ENCODE measurements around the gene C12orf76. TPM values are rescaled to one million over a fixed set of nuclear protein-coding genes. Genes with fewer than 3 reads are reported as not detected.

The C12orf76 gene
- total and polyA plus RNA-seq, 2 of the 4 experiments (the other 2 are of a cell fraction), result 5.0 to 7.1 TPM

DNA sequence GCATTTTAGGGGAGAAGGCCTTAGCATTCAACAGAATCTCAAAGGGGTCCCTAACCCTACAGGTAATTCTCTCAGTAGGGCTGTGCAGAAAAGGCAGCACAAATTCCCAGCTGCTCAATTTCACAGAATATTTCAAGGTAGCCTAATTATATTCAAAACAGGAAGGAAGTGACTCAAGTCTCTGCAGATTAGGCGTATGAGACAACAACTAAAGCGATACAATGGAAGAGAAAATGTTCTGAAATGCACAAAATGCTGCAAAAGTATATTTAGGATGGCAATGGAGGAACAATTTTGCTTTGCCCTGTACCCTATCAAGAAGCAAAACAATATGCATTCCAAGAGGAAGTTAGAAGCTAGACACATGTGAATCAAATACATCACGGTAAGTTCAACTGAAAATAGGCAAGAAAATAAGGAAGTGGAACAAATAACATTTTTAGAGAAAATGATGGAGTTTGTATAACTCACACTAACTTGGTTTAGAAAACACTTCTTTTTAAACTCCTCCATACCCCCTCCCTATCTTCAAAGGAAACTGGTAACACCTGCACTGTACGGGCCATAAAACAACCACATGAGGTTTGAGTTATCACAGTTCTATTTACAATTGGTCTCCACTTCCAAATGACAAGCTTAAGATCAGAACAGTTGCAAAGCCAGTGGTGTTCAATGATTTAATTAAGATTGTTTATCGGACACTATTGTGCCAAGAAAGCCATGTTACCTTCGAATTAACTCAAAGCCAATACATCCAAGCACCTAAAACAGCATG, 53.7 kb downstream of the C12orf76 start:
- intact Hi-C loops (cut with micrococcal nuclease), result loop anchor here (5.0 kb wide), 2 partner anchors 47 to 62 kb away; no protein-coding TSS in a partner anchor
- no peak overlapping the region; the same call in 1 of the 2 replicates for H3K9ac ChIP-seq (ENCODE audit: low read depth, low read length)
- WGBS, 2 experiments (ENCODE audit: extremely low coverage in 2 of 2, insufficient read length in 1 of 2), result no CpG with 5 or more reads among the region's 6 CpGs
- TF ChIP-seq SMC3 (IDR thresholded peaks at IDR 0.05; ENCODE audit: low read depth, low read length) (no peak), CHD1 (IDR thresholded peaks at IDR 0.05; ENCODE audit: low read depth, low read length) (no peak), MXI1 (IDR thresholded peaks at IDR 0.05; ENCODE audit: borderline replicate concordance, low read depth, low read length) (no peak), CEBPB (IDR thresholded peaks at IDR 0.05; ENCODE audit: low read depth, low read length) (no peak), RCOR1 (IDR thresholded peaks at IDR 0.05; ENCODE audit: insufficient replicate concordance, low read length) (no peak), FOS (IDR thresholded peaks at IDR 0.05; ENCODE audit: low read depth, low read length) (no peak), NFE2L2 (IDR thresholded peaks at IDR 0.05; ENCODE audit: low read depth, low read length) (no peak), MAZ (IDR thresholded peaks at IDR 0.05; ENCODE audit: borderline replicate concordance, low read depth, low read length) (no peak), MAFK (IDR thresholded peaks at IDR 0.05; ENCODE audit: low read depth, low read length) (no peak), BHLHE40 (IDR thresholded peaks at IDR 0.05; ENCODE audit: low read depth, low read length) (no peak), RFX5 (IDR thresholded peaks at IDR 0.05; ENCODE audit: low read depth, low read length) (no peak)
- TF ChIP-seq, protein P1, sequence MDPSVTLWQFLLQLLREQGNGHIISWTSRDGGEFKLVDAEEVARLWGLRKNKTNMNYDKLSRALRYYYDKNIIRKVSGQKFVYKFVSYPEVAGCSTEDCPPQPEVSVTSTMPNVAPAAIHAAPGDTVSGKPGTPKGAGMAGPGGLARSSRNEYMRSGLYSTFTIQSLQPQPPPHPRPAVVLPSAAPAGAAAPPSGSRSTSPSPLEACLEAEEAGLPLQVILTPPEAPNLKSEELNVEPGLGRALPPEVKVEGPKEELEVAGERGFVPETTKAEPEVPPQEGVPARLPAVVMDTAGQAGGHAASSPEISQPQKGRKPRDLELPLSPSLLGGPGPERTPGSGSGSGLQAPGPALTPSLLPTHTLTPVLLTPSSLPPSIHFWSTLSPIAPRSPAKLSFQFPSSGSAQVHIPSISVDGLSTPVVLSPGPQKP (IDR thresholded peaks at IDR 0.05; ENCODE audit: borderline replicate concordance, low read depth, low read length), result no peak
- TF ChIP-seq, protein P2, sequence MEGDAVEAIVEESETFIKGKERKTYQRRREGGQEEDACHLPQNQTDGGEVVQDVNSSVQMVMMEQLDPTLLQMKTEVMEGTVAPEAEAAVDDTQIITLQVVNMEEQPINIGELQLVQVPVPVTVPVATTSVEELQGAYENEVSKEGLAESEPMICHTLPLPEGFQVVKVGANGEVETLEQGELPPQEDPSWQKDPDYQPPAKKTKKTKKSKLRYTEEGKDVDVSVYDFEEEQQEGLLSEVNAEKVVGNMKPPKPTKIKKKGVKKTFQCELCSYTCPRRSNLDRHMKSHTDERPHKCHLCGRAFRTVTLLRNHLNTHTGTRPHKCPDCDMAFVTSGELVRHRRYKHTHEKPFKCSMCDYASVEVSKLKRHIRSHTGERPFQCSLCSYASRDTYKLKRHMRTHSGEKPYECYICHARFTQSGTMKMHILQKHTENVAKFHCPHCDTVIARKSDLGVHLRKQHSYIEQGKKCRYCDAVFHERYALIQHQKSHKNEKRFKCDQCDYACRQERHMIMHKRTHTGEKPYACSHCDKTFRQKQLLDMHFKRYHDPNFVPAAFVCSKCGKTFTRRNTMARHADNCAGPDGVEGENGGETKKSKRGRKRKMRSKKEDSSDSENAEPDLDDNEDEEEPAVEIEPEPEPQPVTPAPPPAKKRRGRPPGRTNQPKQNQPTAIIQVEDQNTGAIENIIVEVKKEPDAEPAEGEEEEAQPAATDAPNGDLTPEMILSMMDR (conservative IDR thresholded peaks at IDR 0.05; ENCODE audit: low read depth, low read length), result no peak
- TF ChIP-seq, protein P3, sequence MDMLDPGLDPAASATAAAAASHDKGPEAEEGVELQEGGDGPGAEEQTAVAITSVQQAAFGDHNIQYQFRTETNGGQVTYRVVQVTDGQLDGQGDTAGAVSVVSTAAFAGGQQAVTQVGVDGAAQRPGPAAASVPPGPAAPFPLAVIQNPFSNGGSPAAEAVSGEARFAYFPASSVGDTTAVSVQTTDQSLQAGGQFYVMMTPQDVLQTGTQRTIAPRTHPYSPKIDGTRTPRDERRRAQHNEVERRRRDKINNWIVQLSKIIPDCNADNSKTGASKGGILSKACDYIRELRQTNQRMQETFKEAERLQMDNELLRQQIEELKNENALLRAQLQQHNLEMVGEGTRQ (IDR thresholded peaks at IDR 0.05; ENCODE audit: low read depth, low read length), result no peak

More for the DNA sequence above, 53.7 kb downstream of the C12orf76 start:
- no peaks in the 10 kb centered on the region for H3K9me3 ChIP-seq (ENCODE audit: control insufficient read depth, insufficient read depth, low read length)
- peak overlapping the region in 1 of 2 experiments; percentile 6; a peak in 2 of 4 replicates for H4K8ac ChIP-seq (ENCODE audit: low read depth in 2 of 2, low read length in 2 of 2)
- H4K91ac ChIP-seq (ENCODE audit: insufficient read depth, low read depth, low read length), result no peak overlapping the region
- H3K27me3 ChIP-seq (ENCODE audit: control insufficient read depth, insufficient read depth, low read length), result no peaks in the 10 kb centered on the region
- peak overlapping the region; percentile 85 for H3K4me3 ChIP-seq (ENCODE audit: insufficient read depth, low read depth, low read length)
- H3K79me1 ChIP-seq (ENCODE audit: low read depth in 1 of 2, low read length in 2 of 2), result peaks cover 19 to 63% of the 10 kb centered on the region in 2 experiments
- peak overlapping the region; percentile 96 for H3K23ac ChIP-seq (ENCODE audit: low read depth, low read length)
- peaks cover 8% of the 10 kb centered on the region for H3K9me1 ChIP-seq (ENCODE audit: insufficient read depth, low read length)
- H4K5ac ChIP-seq (ENCODE audit: low read depth, low read length), result no peak overlapping the region
- peak overlapping the region; percentile 86 for H2BK5ac ChIP-seq (ENCODE audit: low read depth, low read length, poor library complexity, severe bottlenecking)
- H2BK15ac ChIP-seq (ENCODE audit: low read depth, low read length), result no peak overlapping the region
- dilution Hi-C loops (cut with HindIII; ENCODE audit: low sequenced_read_pairs, unreplicated experiment) (no loop called here), in situ Hi-C loops (cut with MboI; ENCODE audit: low sequenced_read_pairs) (no loop called here)
- POLR2A ChIA-PET (ENCODE audit: unreplicated experiment), result no interaction called here
- no peak overlapping the region for H2AK9ac ChIP-seq (replicated peaks; ENCODE audit: low read depth, low read length, poor library complexity)
- H3K27ac ChIP-seq (ENCODE audit: insufficient read depth, low read length), result no peak overlapping the region
- H3K4me2 ChIP-seq (ENCODE audit: low read depth, low read length), result peak overlapping the region; percentile 98
- no peak overlapping the region; the same call in 1 of the 2 replicates for H3K14ac ChIP-seq (replicated peaks; ENCODE audit: low read depth, low read length)
- no peak overlapping the region for H2AFZ ChIP-seq (replicated peaks; ENCODE audit: low read length, poor library complexity)
- no peak for ATAC-seq (ENCODE audit: low read depth)
- H3K56ac ChIP-seq (ENCODE audit: extremely low read depth, insufficient read depth, low read length), result no peak overlapping the region
- H3K18ac ChIP-seq (ENCODE audit: low read depth, low read length), result no peak overlapping the region
- no peak for DNase-seq
- no peak overlapping the region; the same call in 1 of the 2 replicates for H3K4ac ChIP-seq (ENCODE audit: low read depth, low read length)
- H3K4me1 ChIP-seq (ENCODE audit: control insufficient read depth, insufficient read depth, low read length), result peaks cover 11% of the 10 kb centered on the region; the same call in 1 of the 2 replicates
- peaks cover 6% of the 10 kb centered on the region for H3K36me3 ChIP-seq (ENCODE audit: control insufficient read depth, insufficient read depth, low read length)
- H4K20me1 ChIP-seq (ENCODE audit: insufficient read depth, low read length), result peaks cover 21% of the 10 kb centered on the region; the same call in 1 of the 2 replicates
- no peak overlapping the region for H2AK5ac ChIP-seq (ENCODE audit: low read depth, low read length)
- TSS peak; percentile 27 for BruUV-seq (replicated peaks)
- CTCF ChIA-PET, result interaction anchor here (0.7 kb wide), 1 partner anchor 97 kb away, joined by 3 read pairs; no protein-coding TSS in a partner anchor
- no peak overlapping the region for H2BK20ac ChIP-seq (ENCODE audit: low read depth, low read length)
- H2BK120ac ChIP-seq (ENCODE audit: low read depth, low read length), result no peak overlapping the region
